Neuronal stem cell (in vitro differentiated cells): ENCODE measurements around the gene STXBP5L.

ENCODE experiments used
- DNase-seq: peaks from one replicate; pipeline ENCODE4 v3.0.0-alpha.2; 2013; ENCODE audit warnings: low spot score
- H2AFZ ChIP-seq: one replicate; pipeline ENCODE4 v1.6.1; 2013; ENCODE audit warnings: mild to moderate bottlenecking, low read length, inconsistent platforms
- H2AK5ac ChIP-seq: 2 replicates; pipeline ENCODE4 v1.6.1; 2013; ENCODE audit warnings: low read depth, mild to moderate bottlenecking, inconsistent platforms, low read length, moderate library complexity, mixed read lengths
- H2BK120ac ChIP-seq: 2 replicates; pipeline ENCODE4 v1.6.1; 2013; ENCODE audit warnings: low read depth, mild to moderate bottlenecking, inconsistent platforms, low read length, moderate library complexity, mixed read lengths
- H2BK12ac ChIP-seq: one replicate; pipeline ENCODE4 v1.6.1; 2013; ENCODE audit warnings: low read length, inconsistent platforms
- H2BK15ac ChIP-seq: 2 replicates; pipeline ENCODE4 v1.6.1; 2013; ENCODE audit warnings: mild to moderate bottlenecking, low read length, inconsistent platforms, mixed read lengths
- H2BK5ac ChIP-seq: one replicate; pipeline ENCODE4 v1.6.1; 2013; ENCODE audit warnings: inconsistent platforms, mild to moderate bottlenecking, low read length, moderate library complexity
- H3K14ac ChIP-seq: one replicate; pipeline ENCODE4 v1.6.1; 2013; ENCODE audit warnings: low read length, inconsistent platforms
- H3K18ac ChIP-seq: 2 replicates; pipeline ENCODE4 v1.6.1; 2013; ENCODE audit warnings: low read length, inconsistent platforms
- H3K23ac ChIP-seq: 2 replicates; pipeline ENCODE4 v1.6.1; 2013; ENCODE audit warnings: low read depth, mild to moderate bottlenecking, mixed read lengths, low read length, inconsistent platforms; ENCODE audit not compliant: poor library complexity
- H3K27ac ChIP-seq: replicated peaks from 3 replicates; pipeline ENCODE4 v1.5.1; 2013; ENCODE audit warnings: low read length, inconsistent platforms
- H3K27me3 ChIP-seq, 3 experiments: 2 replicates each; pipeline ENCODE4 v1.6.1; 2013; ENCODE audit warnings: low read length in 3 of 3, mild to moderate bottlenecking in 2 of 3, inconsistent platforms in 1 of 3, low read depth in 1 of 3, mixed read lengths in 1 of 3, moderate library complexity in 1 of 3; ENCODE audit not compliant: control insufficient read depth in 3 of 3, insufficient read depth in 3 of 3
- H3K36me3 ChIP-seq, 2 donors: replicated peaks in 1 of 2; 2 replicates each; pipeline ENCODE4 v1.6.1; 2013; ENCODE audit warnings: low read length in 2 of 2; ENCODE audit not compliant: control insufficient read depth in 2 of 2, insufficient read depth in 2 of 2
- H3K4ac ChIP-seq: 2 replicates; pipeline ENCODE4 v1.6.1; 2013; ENCODE audit warnings: inconsistent platforms, mild to moderate bottlenecking, low read length, moderate library complexity
- H3K4me1 ChIP-seq, 2 donors: 1 replicate in 1 of 2; 2 replicates in 1 of 2; pipeline ENCODE4 v1.6.1; 2013; ENCODE audit warnings: low read length in 2 of 2, low read depth in 1 of 2; ENCODE audit not compliant: control insufficient read depth in 2 of 2, insufficient read depth in 1 of 2
- H3K4me2 ChIP-seq: one replicate; pipeline ENCODE4 v1.6.1; 2013; ENCODE audit warnings: mild to moderate bottlenecking, low read length, inconsistent platforms; ENCODE audit not compliant: insufficient read depth, poor library complexity, severe bottlenecking
- H3K4me3 ChIP-seq, 2 donors: 2 replicates each; pipeline ENCODE4 v1.5.1; 2013; ENCODE audit warnings: low read length in 2 of 2, mild to moderate bottlenecking in 2 of 2, inconsistent platforms in 1 of 2, moderate library complexity in 1 of 2
- H3K79me1 ChIP-seq: one replicate; pipeline ENCODE4 v1.6.1; 2013; ENCODE audit warnings: low read depth, mild to moderate bottlenecking, inconsistent platforms, low read length, moderate library complexity
- H3K9ac ChIP-seq: one replicate; pipeline ENCODE4 v1.6.1; 2013; ENCODE audit warnings: mild to moderate bottlenecking, low read depth, low read length, inconsistent platforms; ENCODE audit not compliant: poor library complexity
- H3K9me3 ChIP-seq, 2 donors: replicated peaks in 1 of 2; 2 replicates each; pipeline versions ENCODE3 to v1.6.1; 2013; ENCODE audit warnings: low read length in 2 of 2, mild to moderate bottlenecking in 2 of 2, inconsistent platforms in 1 of 2, low read depth in 1 of 2, mixed read lengths in 1 of 2, moderate library complexity in 1 of 2; ENCODE audit not compliant: control insufficient read depth in 2 of 2, insufficient read depth in 1 of 2
- H4K8ac ChIP-seq: one replicate; pipeline ENCODE4 v1.6.1; 2013; ENCODE audit warnings: low read depth, mild to moderate bottlenecking, inconsistent platforms, low read length, moderate library complexity
- H4K91ac ChIP-seq: one replicate; pipeline ENCODE4 v1.6.1; 2013; ENCODE audit warnings: low read length, low read depth, mild to moderate bottlenecking, inconsistent platforms; ENCODE audit not compliant: poor library complexity
- WGBS, 2 donors: extraction: QIAGEN DNeasy Blood & Tissue Kit; methylation state at CpG; one replicate each; pipeline ENCODE4 v1.1.7; 2013; ENCODE audit warnings: missing lambda C conversion rate in 2 of 2, mixed read lengths in 1 of 2; ENCODE audit not compliant: insufficient read length in 2 of 2, insufficient replicate concordance in 1 of 2; ENCODE audit errors: extremely low coverage in 2 of 2; 5-methylcytosine and 5-hydroxymethylcytosine counted together

STXBP5L gene

DNA sequence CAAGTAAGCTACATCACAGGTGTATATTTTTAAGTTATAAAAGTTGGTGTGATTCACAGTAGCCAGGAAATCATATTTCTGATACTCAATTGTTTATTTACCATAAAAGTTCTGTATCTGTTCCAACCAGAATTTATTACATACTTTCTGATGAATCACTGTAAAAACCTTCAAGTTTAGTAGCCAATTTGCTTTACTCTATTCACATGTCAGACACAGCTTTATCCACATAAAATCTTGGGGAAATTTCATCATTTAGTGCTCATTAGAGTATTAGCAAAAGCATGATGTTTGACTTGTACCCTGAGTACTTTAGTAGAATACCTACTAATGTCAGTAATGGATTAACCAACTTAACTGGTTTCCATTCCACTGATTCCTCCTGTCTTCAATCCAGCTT, 388.0 kb downstream of the STXBP5L start:
- Histone ChIP-seq H3K18ac (no peak overlapping the region), H3K27ac (no peak overlapping the region), H3K23ac (no peak overlapping the region), H3K36me3 (no peaks in the 10 kb centered on the region), H3K4me1 (no peaks in the 10 kb centered on the region), H2BK12ac (no peak overlapping the region), H2AFZ (no peak overlapping the region), H4K8ac (no peak overlapping the region), H3K27me3 (no peaks in the 10 kb centered on the region), H3K4me3 (no peak overlapping the region), H3K14ac (no peak overlapping the region), H2BK120ac (no peak overlapping the region), H2BK5ac (no peak overlapping the region), H3K4ac (no peak overlapping the region), H3K79me1 (no peaks in the 10 kb centered on the region), H2AK5ac (no peak overlapping the region), H4K91ac (no peak overlapping the region), H3K4me2 (no peak overlapping the region), H2BK15ac (no peak overlapping the region), H3K9me3 (no peaks in the 10 kb centered on the region), H3K9ac (no peak overlapping the region)
- no peak for DNase-seq

DNA sequence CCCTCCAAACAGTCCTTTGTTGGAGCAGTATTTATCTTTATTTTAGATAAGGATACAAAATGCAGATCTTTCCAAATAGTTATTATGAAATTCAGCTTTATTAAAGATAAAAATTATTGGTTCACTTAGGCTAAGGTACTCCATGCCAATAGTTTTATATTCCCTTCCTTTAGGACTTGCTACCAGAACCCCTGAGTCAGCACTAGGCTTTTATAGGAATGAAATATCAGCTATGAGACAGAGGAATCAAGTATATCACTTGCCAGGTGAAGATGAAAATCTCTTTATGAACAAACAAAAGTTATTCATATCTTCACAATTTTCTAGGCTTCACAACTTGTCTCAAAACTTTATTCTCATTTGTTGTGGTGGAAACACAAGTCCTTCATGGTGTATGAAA, 416.3 kb downstream of the STXBP5L start:
- no peaks in the 10 kb centered on the region for H3K36me3 ChIP-seq
- H4K8ac ChIP-seq, result no peak overlapping the region
- H3K9ac ChIP-seq, result no peak overlapping the region
- H2AFZ ChIP-seq, result no peak overlapping the region
- H3K23ac ChIP-seq, result no peak overlapping the region
- H4K91ac ChIP-seq, result no peak overlapping the region
- H2AK5ac ChIP-seq, result no peak overlapping the region
- no peak overlapping the region for H2BK120ac ChIP-seq
- H2BK15ac ChIP-seq, result no peak overlapping the region
- H3K18ac ChIP-seq, result no peak overlapping the region
- no peak overlapping the region for H3K27ac ChIP-seq
- DNase-seq, result no peak
- no peaks in the 10 kb centered on the region for H3K4me1 ChIP-seq
- no peak overlapping the region for H3K4me3 ChIP-seq
- no peaks in the 10 kb centered on the region for H3K27me3 ChIP-seq
- no peaks in the 10 kb centered on the region for H3K79me1 ChIP-seq
- no peaks in the 10 kb centered on the region for H3K9me3 ChIP-seq
- no peak overlapping the region for H3K14ac ChIP-seq
- H2BK12ac ChIP-seq, result no peak overlapping the region
- H3K4ac ChIP-seq, result no peak overlapping the region
- H3K4me2 ChIP-seq, result no peak overlapping the region
- no peak overlapping the region for H2BK5ac ChIP-seq

DNA sequence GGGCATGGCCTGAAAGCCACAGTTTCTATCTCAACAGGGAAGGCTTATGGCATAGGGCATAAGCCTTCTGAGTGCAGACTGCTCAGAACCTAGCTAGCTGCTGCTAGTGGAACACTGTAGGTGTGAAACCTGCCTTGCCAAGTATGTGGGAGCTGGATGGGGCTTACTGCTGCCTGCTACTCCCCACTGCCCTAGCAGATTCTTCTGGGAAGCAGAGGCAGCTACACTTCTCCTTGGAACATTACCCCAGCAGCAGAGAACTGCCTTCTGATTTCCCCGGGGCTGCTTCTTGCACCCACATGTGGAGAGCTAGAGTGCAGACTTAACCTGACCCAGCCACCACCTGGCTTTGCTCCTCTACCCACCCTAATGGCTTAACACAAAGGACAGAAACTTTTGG, 422.1 kb downstream of the STXBP5L start:
- Histone ChIP-seq H3K23ac (no peak overlapping the region), H3K4me3 (no peak overlapping the region), H3K79me1 (no peaks in the 10 kb centered on the region), H3K27me3 (no peaks in the 10 kb centered on the region), H2AK5ac (no peak overlapping the region), H3K4ac (no peak overlapping the region), H3K27ac (no peak overlapping the region), H3K14ac (no peak overlapping the region), H2BK12ac (no peak overlapping the region), H4K8ac (no peak overlapping the region), H3K9ac (no peak overlapping the region), H3K18ac (no peak overlapping the region), H2AFZ (no peak overlapping the region), H3K4me2 (no peak overlapping the region), H3K4me1 (no peaks in the 10 kb centered on the region), H3K36me3 (no peaks in the 10 kb centered on the region), H2BK120ac (no peak overlapping the region), H4K91ac (no peak overlapping the region), H2BK5ac (no peak overlapping the region), H3K9me3 (no peaks in the 10 kb centered on the region), H2BK15ac (no peak overlapping the region)
- WGBS, 2 donors, result no CpG with 5 or more reads among the region's 1 CpG
- DNase-seq, result no peak

DNA sequence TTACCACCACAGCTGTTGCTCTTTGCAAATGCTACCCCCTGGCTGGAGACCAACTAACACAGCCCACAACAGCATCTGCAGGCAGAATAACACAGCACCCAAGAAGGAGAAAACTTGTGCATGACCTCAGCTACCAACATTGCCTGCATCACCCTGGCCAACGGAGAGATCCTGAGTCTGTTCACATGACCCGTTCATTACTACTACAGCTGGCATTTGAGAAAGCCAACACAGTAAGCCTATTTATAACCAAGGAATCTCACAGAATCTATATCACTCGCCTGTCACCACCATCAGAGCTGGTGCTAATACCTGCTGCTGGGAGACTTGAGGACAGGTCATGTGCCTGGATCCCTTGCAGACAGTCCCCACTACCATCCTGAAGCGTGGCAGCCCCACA, 422.6 kb downstream of the STXBP5L start:
- H2BK15ac ChIP-seq, result no peak overlapping the region
- H2BK120ac ChIP-seq, result no peak overlapping the region
- H2BK12ac ChIP-seq, result no peak overlapping the region
- H3K79me1 ChIP-seq, result no peaks in the 10 kb centered on the region
- H3K14ac ChIP-seq, result no peak overlapping the region
- H3K27ac ChIP-seq, result no peak overlapping the region
- no peak overlapping the region for H3K4me2 ChIP-seq
- H2BK5ac ChIP-seq, result no peak overlapping the region
- H3K4me3 ChIP-seq, result no peak overlapping the region
- H3K18ac ChIP-seq, result peak overlapping the region; percentile 40
- no peaks in the 10 kb centered on the region for H3K27me3 ChIP-seq
- no peak overlapping the region for H2AK5ac ChIP-seq
- H3K23ac ChIP-seq, result no peak overlapping the region
- no peak overlapping the region for H2AFZ ChIP-seq
- H3K4me1 ChIP-seq, result no peaks in the 10 kb centered on the region
- no peak overlapping the region for H3K4ac ChIP-seq
- no CpG with 5 or more reads among the region's 4 CpGs for WGBS, 2 donors
- H3K36me3 ChIP-seq, result no peaks in the 10 kb centered on the region
- no peak for DNase-seq
- H4K8ac ChIP-seq, result no peak overlapping the region
- H4K91ac ChIP-seq, result no peak overlapping the region
- H3K9me3 ChIP-seq, result no peaks in the 10 kb centered on the region
- no peak overlapping the region for H3K9ac ChIP-seq
